GM12891 (cell line): ENCODE data around the gene LRRC10B.

Source experiments
- POLR2A ChIP-seq: IDR thresholded peaks from 2 replicates; pipeline ENCODE4 v1.6.1; 2011; ENCODE audit warnings: low read depth, low read length, control low read depth
- POLR2AphosphoS5 ChIP-seq: IDR thresholded peaks from 2 replicates; pipeline ENCODE4 v1.6.1; 2011; ENCODE audit warnings: low read depth, low read length, control low read depth
- TAF1 ChIP-seq: IDR thresholded peaks from 2 replicates; pipeline ENCODE4 v1.6.1; 2011; ENCODE audit warnings: low read depth, low read length, control low read depth

- TF ChIP-seq POLR2AphosphoS5 (no peak), POLR2A (no peak), TAF1 (no peak)
Measured at GRCh38 chr11:61512435-61512834, 3.9 kb downstream of the LRRC10B start.
